C4-2B (cell line): ENCODE data around the gene ERBB4.

ENCODE experiments used
- H3K27ac ChIP-seq: fragments of 450-650 bp; 2 replicates; pipeline ENCODE4 v1.5.1; 2017
- ZFX ChIP-seq: fragments of 450-650 bp; IDR thresholded peaks from 2 replicates; pipeline ENCODE4 v1.6.1; 2017
- TF ChIP-seq, protein P1 (sequence below): fragments of 450-650 bp; conservative IDR thresholded peaks from 2 replicates; pipeline ENCODE4 v1.5.1; 2017; ENCODE audit warnings: mild to moderate bottlenecking

Gene ERBB4

DNA sequence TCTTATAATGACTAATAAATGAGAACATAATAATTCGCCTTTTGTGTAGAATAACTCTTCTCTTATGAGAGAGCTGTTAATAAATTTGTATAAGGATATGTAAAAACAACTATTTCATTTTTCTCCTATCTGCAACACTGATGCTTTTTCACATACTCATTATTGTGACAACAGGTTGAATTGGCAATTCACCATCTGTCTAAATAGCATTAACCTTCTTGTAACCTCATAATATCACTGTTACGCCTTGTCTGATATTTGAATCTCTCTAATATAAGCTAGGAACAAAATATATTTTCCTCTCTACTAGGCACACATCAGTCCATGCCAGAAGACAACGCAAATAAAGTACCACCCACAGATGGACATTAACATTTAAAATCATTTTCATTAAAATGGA lies 1043.3 kb downstream of the ERBB4 start:
- TF ChIP-seq ZFX, result no peak
- TF ChIP-seq, protein P1, sequence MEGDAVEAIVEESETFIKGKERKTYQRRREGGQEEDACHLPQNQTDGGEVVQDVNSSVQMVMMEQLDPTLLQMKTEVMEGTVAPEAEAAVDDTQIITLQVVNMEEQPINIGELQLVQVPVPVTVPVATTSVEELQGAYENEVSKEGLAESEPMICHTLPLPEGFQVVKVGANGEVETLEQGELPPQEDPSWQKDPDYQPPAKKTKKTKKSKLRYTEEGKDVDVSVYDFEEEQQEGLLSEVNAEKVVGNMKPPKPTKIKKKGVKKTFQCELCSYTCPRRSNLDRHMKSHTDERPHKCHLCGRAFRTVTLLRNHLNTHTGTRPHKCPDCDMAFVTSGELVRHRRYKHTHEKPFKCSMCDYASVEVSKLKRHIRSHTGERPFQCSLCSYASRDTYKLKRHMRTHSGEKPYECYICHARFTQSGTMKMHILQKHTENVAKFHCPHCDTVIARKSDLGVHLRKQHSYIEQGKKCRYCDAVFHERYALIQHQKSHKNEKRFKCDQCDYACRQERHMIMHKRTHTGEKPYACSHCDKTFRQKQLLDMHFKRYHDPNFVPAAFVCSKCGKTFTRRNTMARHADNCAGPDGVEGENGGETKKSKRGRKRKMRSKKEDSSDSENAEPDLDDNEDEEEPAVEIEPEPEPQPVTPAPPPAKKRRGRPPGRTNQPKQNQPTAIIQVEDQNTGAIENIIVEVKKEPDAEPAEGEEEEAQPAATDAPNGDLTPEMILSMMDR, result no peak
- H3K27ac ChIP-seq, result no peak overlapping the region

DNA sequence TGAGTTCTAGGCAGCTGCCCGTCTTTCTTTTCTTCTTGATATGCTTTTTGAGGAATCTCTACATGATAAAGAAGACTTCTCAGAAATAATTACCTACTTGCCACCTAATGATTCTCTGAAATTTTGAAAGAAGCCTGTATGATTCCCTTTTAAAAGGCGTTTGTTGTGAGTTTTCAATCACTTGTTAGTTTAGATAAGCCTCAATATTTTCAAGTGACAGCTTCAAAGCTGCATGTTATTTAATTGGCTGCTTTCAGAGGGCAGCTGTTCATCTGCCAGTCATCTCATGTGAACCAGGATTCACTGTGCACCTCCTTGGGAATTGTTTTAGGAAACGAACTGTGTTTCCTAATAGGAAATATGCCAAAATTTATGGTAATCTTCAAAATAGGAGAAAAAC lies 1044.1 kb downstream of the ERBB4 start:
- TF ChIP-seq, protein P1, result no peak
- TF ChIP-seq ZFX, result no peak
- H3K27ac ChIP-seq, result no peak overlapping the region

DNA sequence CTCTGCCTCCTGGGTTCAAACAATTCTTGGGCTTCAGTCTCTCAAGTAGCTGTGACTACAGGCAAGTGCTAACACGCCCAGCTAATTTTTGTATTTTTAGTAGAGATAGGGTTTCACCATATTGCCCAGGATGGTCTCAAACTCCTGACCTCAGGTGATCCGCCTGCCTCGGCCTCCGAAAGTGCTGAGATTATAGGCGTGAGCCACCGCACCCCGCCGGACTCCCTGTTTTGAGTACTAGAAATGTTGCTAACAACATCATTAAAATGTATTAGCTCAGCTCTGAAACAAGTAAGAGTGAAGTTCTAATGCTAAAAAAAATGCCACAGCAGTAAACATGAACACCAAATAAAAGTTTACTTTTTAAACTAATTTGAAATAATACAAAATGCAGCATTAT lies 1044.5 kb downstream of the ERBB4 start:
- H3K27ac ChIP-seq, result no peak overlapping the region
- no peak for TF ChIP-seq ZFX
- TF ChIP-seq, protein P1, result no peak

DNA sequence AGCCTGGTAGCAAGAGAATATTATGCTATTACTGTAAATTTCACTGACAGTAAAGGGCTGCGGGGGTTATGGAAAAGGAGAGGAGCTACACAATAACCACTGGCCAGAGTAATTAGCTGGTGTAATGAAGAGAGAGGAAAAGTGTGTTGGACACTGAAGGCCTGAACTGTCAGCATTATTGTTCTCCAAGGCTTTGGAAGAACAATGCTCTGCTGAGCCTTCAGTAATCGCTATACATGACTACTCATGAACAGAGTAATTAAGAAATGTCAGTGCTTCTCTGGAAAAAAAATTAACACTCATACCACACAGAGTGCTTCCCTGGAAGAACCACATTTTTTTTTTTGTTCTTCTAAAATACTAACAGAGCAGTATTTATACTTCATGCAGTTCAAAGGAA lies 1050.9 kb downstream of the ERBB4 start:
- TF ChIP-seq ZFX, result no peak
- TF ChIP-seq, protein P1, result no peak
- no peak overlapping the region for H3K27ac ChIP-seq

DNA sequence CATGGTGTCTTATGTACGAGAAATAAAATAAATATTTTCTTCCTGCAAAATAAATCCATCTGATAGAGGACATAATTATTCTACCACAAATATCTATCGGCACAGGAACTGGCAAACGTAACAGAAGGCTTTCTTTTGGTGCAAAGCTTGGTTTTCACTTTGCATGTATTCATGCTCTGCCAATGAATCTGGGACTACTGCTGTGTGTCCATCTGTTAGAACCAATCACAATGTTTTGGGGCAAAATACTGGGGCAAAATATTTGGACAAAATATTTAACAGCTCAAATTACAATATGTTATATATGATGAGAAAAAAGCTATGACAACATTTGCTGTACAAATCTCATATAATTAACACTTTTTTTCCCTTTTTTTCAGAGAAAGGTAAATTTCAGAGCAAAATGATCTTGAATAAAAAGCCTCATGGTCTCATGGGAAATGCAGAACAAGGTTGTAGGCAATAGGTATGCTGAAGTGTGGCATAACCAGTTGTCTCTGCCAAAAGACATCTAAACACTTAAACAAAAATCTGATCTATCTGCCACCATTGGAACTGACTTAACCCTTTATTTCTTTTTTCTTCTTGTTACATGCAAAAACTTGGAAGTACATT lies 1059.0 kb downstream of the ERBB4 start:
- TF ChIP-seq, protein P1, result no peak
- no peak for TF ChIP-seq ZFX
- H3K27ac ChIP-seq, result no peak overlapping the region

DNA sequence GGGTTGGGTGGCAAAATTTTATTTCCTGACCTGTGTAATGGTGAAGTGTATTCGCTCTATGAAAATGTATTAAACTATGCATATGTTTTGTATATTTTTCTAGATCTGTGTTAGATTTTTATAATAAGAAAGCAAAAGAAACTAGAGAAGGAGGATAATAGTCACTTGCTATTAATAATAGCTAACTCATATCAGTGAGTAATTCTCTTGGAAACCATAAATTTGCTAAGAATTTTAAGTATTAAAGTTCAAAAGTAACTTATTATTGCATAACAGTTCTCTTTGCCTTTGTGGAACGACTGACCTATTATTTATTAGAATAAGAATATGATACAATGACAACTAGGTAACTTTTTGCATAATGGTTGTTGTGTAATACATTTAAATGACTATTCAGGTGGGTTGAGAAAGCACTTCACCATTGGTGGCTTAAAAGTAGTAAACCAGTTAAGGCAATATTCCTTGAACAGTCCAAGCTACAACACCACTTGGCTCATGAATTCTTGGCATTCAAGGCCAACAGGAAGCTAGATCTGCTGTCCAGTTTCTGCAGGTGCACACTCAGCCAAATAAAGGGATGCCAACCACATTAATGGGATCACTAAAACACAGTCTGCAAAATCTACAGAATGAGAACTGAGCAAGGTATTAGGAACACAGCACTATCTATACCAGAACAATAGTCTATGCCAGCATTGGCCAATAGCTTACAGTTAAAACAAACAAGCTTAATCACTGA lies 1060.9 kb downstream of the ERBB4 start:
- H3K27ac ChIP-seq, result no peak overlapping the region
- no peak for TF ChIP-seq ZFX
- TF ChIP-seq, protein P1, result no peak

DNA sequence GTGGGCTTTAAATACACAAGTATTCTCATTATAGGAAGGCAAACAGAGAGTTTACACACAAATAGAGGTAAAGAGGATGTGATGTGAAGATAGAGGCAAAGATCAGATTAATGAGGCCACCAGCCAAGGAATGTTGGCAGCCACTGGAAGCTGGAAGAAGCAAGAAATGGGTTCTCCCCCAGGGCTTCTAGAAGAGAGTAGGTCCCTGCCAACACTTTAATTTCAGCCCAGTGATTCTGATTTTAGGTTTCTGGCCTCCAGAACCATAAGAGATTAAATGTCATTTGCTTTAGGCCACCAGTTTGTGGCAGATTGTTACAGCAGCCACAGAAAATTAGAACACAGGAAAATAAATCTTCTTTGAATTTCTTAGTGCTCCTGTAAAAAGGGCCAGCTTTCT lies 1065.5 kb downstream of the ERBB4 start:
- H3K27ac ChIP-seq, result no peak overlapping the region
- TF ChIP-seq ZFX, result no peak
- TF ChIP-seq, protein P1, result no peak
